Measurements from ENCODE around the gene TGIF1. TPM values are rescaled to one million over a fixed set of nuclear protein-coding genes. Genes with fewer than 3 reads are reported as not detected.

The TGIF1 gene
- total and polyA plus RNA-seq, 2 of the 4 experiments (the other 2 are of a cell fraction), result 62.1 to 118 TPM

DNA sequence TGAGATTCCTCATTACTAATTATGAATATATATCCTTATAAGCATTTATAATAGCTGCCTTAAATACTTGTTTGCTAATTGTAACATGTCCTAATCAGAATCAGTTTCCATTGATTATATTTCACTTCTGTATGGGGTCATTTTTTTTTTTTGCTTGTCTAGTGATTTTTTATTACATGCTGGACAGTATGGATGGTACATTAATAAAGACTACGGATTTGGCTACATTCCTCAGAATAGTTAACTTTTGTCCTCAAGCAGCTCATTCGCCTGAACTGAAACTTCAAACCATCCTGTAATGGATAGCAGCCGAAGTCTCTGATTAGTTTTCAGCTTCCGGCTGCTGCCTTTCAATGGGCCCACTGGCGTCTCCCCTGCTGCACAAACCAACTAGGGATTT is 11.7 kb downstream of the TGIF1 start:
- in situ Hi-C loops (cut with MboI; ENCODE audit: low sequenced_read_pairs) (no loop called here), dilution Hi-C loops (cut with HindIII; ENCODE audit: low sequenced_read_pairs, unreplicated experiment) (no loop called here), intact Hi-C loops (cut with micrococcal nuclease) (no loop called here)
- peaks cover 22% of the 10 kb centered on the region for H3K36me3 ChIP-seq (ENCODE audit: control insufficient read depth, insufficient read depth, low read length)
- H3K9me3 ChIP-seq (ENCODE audit: control insufficient read depth, insufficient read depth, low read length), result no peaks in the 10 kb centered on the region; the same call in 1 of the 2 replicates
- no peak overlapping the region for H4K8ac ChIP-seq (ENCODE audit: low read depth in 2 of 2, low read length in 2 of 2)
- BruUV-seq (replicated peaks), result no TSS peak
- H2AK9ac ChIP-seq (replicated peaks; ENCODE audit: low read depth, low read length, poor library complexity), result no peak overlapping the region
- no peak overlapping the region for H3K56ac ChIP-seq (ENCODE audit: extremely low read depth, insufficient read depth, low read length)
- H2BK15ac ChIP-seq (ENCODE audit: low read depth, low read length), result no peak overlapping the region
- no peak overlapping the region for H3K23ac ChIP-seq (ENCODE audit: low read depth, low read length)
- DNase-seq, result no peak
- ATAC-seq (ENCODE audit: low read depth), result no peak
- H3K9ac ChIP-seq (ENCODE audit: low read depth, low read length), result no peak overlapping the region
- H3K79me1 ChIP-seq (ENCODE audit: low read depth in 1 of 2, low read length in 2 of 2), result peaks cover 12 to 38% of the 10 kb centered on the region in 2 experiments
- H3K9me1 ChIP-seq (ENCODE audit: insufficient read depth, low read length), result peaks cover 7% of the 10 kb centered on the region
- H2BK5ac ChIP-seq (ENCODE audit: low read depth, low read length, poor library complexity, severe bottlenecking), result no peak overlapping the region
- no peaks in the 10 kb centered on the region for H3K27me3 ChIP-seq (ENCODE audit: control insufficient read depth, insufficient read depth, low read length)
- no peak overlapping the region for H2AFZ ChIP-seq (replicated peaks; ENCODE audit: low read length, poor library complexity)
- no peak overlapping the region for H4K91ac ChIP-seq (ENCODE audit: insufficient read depth, low read depth, low read length)
- H3K4me1 ChIP-seq (ENCODE audit: control insufficient read depth, insufficient read depth, low read length), result peaks cover 14% of the 10 kb centered on the region
- no peak overlapping the region for H3K18ac ChIP-seq (ENCODE audit: low read depth, low read length)
- H3K14ac ChIP-seq (replicated peaks; ENCODE audit: low read depth, low read length), result no peak overlapping the region
- H3K4ac ChIP-seq (ENCODE audit: low read depth, low read length), result no peak overlapping the region
- no peak overlapping the region for H3K4me2 ChIP-seq (ENCODE audit: low read depth, low read length)
- ChIA-PET POLR2A (ENCODE audit: unreplicated experiment) (interaction anchor here (0.7 to 0.9 kb wide), 2 partner anchors 9 to 141 kb away, joined by 3 to 5 read pairs; no protein-coding TSS in a partner anchor), CTCF (no interaction called here)
- H4K20me1 ChIP-seq (ENCODE audit: insufficient read depth, low read length), result peaks cover 23% of the 10 kb centered on the region; the same call in 1 of the 2 replicates
- no peak overlapping the region for H3K27ac ChIP-seq (ENCODE audit: insufficient read depth, low read length)
- H4K5ac ChIP-seq (ENCODE audit: low read depth, low read length), result no peak overlapping the region
- no peak overlapping the region for H2BK20ac ChIP-seq (ENCODE audit: low read depth, low read length)
- no peak overlapping the region for H3K4me3 ChIP-seq (ENCODE audit: insufficient read depth, low read depth, low read length)
- TF ChIP-seq MAZ (IDR thresholded peaks at IDR 0.05; ENCODE audit: borderline replicate concordance, low read depth, low read length), result no peak
- TF ChIP-seq RFX5 (IDR thresholded peaks at IDR 0.05; ENCODE audit: low read depth, low read length), result no peak
- TF ChIP-seq NFE2L2 (IDR thresholded peaks at IDR 0.05; ENCODE audit: low read depth, low read length), result no peak
- no peak for TF ChIP-seq SMC3 (IDR thresholded peaks at IDR 0.05; ENCODE audit: low read depth, low read length)
- no peak for TF ChIP-seq FOS (IDR thresholded peaks at IDR 0.05; ENCODE audit: low read depth, low read length)
- no peak for TF ChIP-seq CEBPB (IDR thresholded peaks at IDR 0.05; ENCODE audit: low read depth, low read length)
- no peak for TF ChIP-seq POLR2A (IDR thresholded peaks at IDR 0.05; ENCODE audit: low read depth, low read length)
- TF ChIP-seq MXI1 (IDR thresholded peaks at IDR 0.05; ENCODE audit: borderline replicate concordance, low read depth, low read length), result no peak
- no peak for TF ChIP-seq RCOR1 (IDR thresholded peaks at IDR 0.05; ENCODE audit: insufficient replicate concordance, low read length)
- no peak for TF ChIP-seq BHLHE40 (IDR thresholded peaks at IDR 0.05; ENCODE audit: low read depth, low read length)
- TF ChIP-seq, protein P1, sequence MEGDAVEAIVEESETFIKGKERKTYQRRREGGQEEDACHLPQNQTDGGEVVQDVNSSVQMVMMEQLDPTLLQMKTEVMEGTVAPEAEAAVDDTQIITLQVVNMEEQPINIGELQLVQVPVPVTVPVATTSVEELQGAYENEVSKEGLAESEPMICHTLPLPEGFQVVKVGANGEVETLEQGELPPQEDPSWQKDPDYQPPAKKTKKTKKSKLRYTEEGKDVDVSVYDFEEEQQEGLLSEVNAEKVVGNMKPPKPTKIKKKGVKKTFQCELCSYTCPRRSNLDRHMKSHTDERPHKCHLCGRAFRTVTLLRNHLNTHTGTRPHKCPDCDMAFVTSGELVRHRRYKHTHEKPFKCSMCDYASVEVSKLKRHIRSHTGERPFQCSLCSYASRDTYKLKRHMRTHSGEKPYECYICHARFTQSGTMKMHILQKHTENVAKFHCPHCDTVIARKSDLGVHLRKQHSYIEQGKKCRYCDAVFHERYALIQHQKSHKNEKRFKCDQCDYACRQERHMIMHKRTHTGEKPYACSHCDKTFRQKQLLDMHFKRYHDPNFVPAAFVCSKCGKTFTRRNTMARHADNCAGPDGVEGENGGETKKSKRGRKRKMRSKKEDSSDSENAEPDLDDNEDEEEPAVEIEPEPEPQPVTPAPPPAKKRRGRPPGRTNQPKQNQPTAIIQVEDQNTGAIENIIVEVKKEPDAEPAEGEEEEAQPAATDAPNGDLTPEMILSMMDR (conservative IDR thresholded peaks at IDR 0.05; ENCODE audit: low read depth, low read length), result no peak
- TF ChIP-seq, protein P2, sequence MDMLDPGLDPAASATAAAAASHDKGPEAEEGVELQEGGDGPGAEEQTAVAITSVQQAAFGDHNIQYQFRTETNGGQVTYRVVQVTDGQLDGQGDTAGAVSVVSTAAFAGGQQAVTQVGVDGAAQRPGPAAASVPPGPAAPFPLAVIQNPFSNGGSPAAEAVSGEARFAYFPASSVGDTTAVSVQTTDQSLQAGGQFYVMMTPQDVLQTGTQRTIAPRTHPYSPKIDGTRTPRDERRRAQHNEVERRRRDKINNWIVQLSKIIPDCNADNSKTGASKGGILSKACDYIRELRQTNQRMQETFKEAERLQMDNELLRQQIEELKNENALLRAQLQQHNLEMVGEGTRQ (IDR thresholded peaks at IDR 0.05; ENCODE audit: low read depth, low read length), result no peak
- no peak for TF ChIP-seq RAD21 (IDR thresholded peaks at IDR 0.05; ENCODE audit: low read length)
- TF ChIP-seq MAFK (IDR thresholded peaks at IDR 0.05; ENCODE audit: low read depth, low read length), result no peak
- TF ChIP-seq, protein P3, sequence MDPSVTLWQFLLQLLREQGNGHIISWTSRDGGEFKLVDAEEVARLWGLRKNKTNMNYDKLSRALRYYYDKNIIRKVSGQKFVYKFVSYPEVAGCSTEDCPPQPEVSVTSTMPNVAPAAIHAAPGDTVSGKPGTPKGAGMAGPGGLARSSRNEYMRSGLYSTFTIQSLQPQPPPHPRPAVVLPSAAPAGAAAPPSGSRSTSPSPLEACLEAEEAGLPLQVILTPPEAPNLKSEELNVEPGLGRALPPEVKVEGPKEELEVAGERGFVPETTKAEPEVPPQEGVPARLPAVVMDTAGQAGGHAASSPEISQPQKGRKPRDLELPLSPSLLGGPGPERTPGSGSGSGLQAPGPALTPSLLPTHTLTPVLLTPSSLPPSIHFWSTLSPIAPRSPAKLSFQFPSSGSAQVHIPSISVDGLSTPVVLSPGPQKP (IDR thresholded peaks at IDR 0.05; ENCODE audit: borderline replicate concordance, low read depth, low read length), result no peak
- TF ChIP-seq CHD1 (IDR thresholded peaks at IDR 0.05; ENCODE audit: low read depth, low read length), result no peak
- no peak overlapping the region for H2AK5ac ChIP-seq (ENCODE audit: low read depth, low read length)
- no peak overlapping the region for H2BK120ac ChIP-seq (ENCODE audit: low read depth, low read length)
- 100% methylated on average over 3 of the region's 5 CpGs; no CpG with 5 or more reads in 1 of the 2 experiments for WGBS, 2 experiments (ENCODE audit: extremely low coverage in 2 of 2, insufficient read length in 1 of 2)

All from IMR-90 (cell line).